ACHN (cell line): ENCODE data around the gene WNT3.
A peak's percentile ranks its signal among the peaks of the same experiment; 100 is the strongest.

Experiments used
- DNase-seq: peaks from one replicate; pipeline ENCODE4 v3.0.0-alpha.2; 2015
- in situ Hi-C: cut with HindIII; loops from 2 replicates; pipeline ENCODE4 v1.10.0; 2017; ENCODE audit warnings: low sequenced_read_pairs, low pct_ligation_motif_present, low pct_unique_long_range_greater_than_20kb

Gene WNT3, protein sequence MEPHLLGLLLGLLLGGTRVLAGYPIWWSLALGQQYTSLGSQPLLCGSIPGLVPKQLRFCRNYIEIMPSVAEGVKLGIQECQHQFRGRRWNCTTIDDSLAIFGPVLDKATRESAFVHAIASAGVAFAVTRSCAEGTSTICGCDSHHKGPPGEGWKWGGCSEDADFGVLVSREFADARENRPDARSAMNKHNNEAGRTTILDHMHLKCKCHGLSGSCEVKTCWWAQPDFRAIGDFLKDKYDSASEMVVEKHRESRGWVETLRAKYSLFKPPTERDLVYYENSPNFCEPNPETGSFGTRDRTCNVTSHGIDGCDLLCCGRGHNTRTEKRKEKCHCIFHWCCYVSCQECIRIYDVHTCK

DNA sequence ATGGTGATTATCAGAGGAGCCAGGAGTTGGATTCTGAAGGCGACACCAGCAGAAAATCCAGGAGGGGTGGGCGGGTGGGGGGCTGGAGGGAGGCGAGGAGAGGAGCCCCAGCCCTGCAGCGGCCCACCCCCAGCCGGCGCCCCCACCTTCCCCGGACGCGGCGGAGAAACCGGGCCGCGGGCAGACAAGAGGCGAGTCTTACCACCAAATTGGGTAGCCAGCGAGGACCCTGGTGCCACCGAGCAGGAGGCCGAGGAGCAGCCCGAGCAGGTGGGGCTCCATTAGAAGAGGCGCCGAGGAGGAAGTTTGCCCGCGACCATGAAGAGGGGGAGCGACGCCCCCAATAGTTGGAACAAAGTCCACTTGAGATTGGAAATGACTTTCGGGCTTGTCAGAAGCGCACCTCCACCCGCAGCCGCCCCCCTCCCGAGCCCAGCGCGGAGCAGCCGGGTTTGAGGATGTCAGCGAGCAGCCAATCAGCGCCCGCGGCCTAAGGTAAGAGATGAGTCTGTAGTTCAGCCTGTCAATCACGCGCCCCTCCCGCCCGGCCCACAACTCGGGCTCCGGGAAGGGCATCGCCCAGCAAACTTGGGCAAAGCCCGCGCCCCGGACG, at the start of gene WNT3:
WNT3 (minus strand) TSS at position 377 of the 613 bp plus-strand sequence; CDS start at position 282, 95 bp downstream.
- in situ Hi-C loops: no loop called here
- DNase-seq: peak; percentile 28

DNA sequence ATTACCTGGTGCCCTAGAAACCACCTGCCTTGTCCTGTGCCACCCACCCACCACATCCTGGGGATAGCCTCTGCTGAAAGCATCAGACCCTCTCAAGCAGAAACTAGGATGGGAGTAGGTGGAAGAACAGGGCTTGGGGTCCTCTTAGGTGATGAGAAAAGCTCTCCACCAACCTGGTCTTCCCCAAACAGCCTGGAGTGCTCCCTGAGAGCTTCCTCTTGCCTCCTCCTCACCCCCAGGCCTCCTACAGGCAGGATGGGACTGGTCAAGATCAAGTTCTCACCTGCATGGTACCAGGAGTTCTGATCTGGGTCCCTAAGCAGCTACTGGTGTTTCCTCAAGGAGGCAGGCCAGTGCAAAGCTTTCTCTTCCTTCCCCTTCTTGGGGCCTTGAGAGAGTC, 48.3 kb upstream of the WNT3 start:
- DNase-seq: no peak
- in situ Hi-C loops: no loop called here

DNA sequence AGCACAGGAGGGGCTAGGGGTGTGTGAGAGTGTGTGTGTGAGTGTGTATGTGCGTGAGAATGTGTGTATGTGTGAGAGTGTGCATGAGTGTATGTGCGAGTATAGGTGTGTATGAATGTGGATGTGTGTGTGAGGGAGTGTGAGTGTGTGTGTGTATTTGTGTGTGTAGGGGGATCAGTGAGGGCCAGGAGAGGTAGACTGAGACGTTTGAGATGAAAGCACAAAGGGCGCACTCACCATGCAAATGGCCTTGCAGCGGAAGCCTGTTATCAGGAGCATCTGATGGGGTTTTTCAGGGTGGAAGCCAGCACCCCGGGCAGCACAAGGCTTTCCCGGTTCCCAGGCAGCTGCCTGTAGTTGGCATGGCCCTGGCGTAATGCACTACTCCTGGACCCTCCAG, 47.8 kb upstream of the WNT3 start:
- DNase-seq: no peak
- in situ Hi-C loops: no loop called here

DNA sequence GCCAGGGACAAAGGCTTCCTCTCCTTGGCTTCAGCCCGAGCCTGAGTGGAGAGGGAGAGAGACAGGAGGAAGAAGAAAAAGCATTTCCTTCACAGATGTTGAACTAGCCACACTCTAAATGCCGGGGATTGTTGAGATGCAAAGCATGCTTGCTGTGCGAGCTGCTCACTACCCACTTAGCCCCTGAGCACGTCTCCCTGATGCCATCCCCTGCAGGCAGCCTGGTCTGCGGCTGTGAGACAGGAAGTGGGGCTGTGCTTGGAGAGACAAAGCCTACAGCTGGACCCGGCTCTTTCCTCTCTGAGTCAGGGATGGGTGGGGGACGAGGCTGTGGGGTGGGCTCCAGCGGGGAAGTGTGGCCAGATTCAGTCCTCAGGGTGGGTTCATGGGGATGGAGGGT, 46.6 kb upstream of the WNT3 start:
- in situ Hi-C loops: no loop called here
- no peak for DNase-seq

DNA sequence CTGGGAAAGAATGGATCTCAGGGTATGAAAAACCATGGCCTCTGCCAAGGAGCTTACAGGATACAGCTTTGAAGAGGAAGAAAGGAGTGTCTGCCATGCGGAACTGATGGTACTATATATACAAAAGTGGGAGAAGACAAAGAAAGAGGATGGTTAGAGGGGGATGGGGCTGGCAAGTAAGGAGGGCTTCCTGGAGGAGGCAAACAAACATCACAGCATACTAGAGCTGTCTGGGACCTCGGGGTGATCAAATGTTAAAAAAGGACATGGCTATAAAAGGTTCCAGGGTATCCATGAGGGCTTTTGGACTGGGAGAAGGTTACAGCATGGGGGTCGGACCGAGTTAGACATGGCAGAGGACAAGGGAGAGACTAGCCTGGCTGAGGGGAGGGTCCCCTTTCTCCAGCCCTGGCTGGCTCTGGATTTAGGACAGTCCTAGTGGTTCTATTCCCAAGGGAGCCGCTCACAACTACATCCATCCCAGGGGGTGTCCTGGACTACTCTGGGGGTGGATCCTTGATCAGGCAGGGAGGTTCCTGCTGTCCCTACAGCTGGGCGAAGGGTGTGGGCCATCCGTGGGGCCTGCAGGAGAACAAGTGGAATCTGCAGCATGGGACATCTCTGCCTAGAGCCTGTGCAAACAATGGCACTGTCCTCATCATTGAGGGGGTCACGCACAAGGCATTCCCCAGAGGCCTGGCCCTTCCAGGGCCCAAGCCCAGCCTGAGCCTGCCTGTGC, 45.1 kb upstream of the WNT3 start:
- no peak for DNase-seq
- in situ Hi-C loops: no loop called here

DNA sequence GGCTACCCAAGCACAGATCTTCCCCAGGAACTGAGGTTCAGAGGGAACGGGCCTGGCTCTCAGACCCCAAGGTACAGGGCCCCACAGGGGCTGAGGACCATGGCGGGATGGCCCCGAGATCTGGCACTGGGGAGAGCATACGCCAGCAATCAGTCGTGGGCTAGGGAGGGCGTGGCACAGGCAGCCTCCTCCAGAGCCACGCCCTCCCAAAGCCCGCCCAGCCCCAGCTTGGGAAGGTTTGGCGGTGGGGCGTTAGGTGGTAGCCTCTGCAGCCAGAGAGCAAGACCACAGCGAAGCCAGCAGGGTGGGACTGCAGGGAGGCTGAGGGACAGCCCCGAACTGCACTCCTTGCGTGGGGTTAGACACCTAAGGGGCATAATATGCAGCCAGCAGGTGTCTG, 44.5 kb upstream of the WNT3 start:
- in situ Hi-C loops: no loop called here
- no peak for DNase-seq

DNA sequence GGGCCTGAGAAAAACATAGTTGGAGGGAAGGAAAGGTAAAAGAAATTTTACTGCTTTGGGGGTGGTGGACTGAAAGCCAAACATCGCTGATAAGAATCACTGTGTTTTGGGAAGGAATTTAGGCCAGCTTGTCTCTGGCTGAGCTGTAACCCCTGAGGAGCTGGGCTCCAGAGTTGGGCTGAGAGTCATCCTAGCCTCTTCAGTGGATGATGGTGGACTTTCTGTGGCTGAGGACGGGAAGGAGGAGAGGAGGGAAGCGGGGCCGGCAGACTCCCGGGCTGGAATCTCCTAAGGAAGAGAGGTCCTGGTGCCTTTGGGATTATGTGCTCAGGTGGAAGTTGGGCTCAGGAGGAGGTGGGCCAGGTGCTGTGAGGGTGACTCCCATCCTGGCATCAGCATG, 41.5 kb upstream of the WNT3 start:
- in situ Hi-C loops: no loop called here
- DNase-seq: no peak

DNA sequence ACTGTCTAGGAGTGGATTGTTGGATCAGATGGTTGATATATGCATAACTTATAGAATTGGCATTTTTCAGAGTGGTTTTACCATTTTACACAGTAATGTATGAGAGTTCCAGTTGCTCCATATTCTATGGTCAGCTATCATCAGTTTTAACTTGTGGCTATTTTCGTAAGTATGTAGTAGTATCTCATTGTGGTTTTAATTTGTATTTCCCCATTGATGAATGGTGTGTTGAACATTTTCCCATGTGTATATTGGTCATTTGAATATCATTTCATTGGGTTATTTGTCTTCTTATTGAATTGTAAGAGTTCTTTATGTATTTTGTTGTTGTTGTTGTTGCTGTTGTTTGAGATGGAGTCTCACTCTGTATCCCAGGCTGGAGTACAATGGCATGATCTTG, 39.1 kb upstream of the WNT3 start:
- DNase-seq: no peak
- in situ Hi-C loops: no loop called here

DNA sequence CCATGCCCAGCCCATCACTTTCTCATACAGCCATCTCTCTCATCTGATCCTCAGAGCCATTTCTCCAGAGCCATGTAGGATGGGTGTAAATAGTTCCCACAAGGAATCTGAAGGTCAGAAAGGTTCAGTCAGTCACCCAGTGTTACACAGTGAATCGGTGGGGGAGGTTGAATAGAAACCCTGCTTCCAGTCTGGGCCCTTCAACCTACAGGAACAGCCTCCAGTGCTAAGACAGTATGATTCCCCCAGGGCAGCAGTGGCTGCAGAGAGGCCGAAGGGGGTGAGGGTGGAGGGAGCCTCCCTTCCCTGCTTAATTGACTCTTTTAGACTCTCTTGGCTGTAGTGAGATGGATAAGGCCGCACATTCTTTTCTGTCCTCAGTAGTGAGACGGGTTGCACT, 36.5 kb upstream of the WNT3 start:
- no peak for DNase-seq
- in situ Hi-C loops: no loop called here

DNA sequence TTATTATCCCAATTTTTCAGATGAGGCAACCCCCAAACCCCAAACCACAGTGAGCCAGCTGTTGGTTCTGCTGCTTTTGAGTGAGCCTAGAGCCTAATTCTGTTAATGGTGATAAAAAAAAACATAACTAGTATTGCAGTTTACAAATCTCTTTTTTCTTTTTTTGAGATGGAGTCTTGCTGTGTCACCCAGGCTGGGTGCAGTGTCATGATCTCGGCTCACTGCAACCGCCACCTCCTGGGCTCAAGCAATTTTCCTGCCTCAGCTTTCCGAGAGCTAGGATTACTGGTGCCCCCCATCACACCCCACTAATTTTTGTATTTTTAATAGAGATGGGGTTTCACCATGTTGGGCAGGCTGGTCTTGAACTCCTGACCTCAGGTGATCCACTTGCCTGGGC, 36.0 kb upstream of the WNT3 start:
- no peak for DNase-seq
- in situ Hi-C loops: no loop called here

DNA sequence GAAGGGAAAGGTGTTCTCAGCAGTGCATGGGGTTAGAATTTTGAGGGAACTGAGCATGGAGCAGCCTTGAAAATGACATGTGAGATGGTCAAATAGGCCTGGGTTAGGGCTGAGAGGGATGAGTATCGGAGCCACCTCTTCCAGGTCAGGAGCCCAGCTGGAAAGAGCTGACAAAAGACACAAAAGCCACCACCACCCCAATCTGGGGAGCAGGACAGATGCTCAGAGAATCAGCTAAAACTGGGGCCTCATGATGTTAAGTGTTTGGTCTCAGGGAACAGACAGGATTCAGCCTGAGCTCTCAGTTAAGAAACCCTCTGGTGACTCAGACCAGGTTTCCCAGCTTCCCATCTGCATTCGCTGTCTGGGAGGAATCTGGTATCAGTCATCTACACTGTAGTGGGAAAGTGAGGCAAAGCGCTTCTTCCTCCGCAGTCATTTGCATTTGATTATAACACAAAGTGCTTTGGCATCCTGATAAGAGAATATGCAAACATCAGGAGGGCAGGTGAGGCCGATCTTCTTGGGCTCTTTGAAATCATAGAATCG, 35.5 kb upstream of the WNT3 start:
- in situ Hi-C loops: no loop called here

DNA sequence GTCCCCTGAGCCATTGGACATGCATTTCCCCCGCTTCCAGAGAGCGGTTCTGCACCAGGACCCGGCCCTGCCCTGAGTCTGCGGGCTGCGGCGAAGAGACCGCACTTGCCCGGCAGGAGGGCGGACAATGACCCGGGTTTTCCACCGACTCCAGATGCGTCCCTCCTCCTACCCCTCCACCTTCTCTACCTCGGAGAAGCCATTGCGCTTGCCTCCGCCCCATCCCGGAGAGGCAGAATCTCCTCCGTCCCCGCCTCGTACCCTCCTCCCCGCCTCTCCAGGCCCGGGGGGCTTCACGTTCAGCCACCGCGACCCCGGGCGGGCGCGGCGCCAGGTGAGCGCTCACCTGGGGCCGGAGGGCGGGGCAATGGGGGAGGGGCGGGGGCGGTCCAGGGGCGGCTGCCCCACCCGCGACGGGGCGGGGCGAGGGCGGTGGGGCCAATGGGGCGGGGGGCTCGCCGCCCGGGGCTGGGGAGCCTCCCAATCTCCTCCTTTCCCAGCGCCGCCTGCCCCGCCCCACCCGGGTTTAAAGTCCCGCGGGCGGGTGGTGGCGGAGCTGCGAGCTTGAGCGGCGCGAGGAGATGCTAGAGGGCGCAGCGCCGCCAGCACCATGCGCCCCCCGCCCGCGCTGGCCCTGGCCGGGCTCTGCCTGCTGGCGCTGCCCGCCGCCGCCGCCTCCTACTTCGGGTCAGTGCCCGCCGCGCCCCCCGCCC, 32.7 kb upstream of the WNT3 start, which contains the start of gene WNT9B:
WNT9B (plus strand) TSS at position 555 of the 713 bp plus-strand sequence; CDS start at position 611, 56 bp downstream.
- DNase-seq: no peak
- in situ Hi-C loops: no loop called here

More for the DNA sequence above, 35.5 kb upstream of the WNT3 start:
- DNase-seq: no peak

DNA sequence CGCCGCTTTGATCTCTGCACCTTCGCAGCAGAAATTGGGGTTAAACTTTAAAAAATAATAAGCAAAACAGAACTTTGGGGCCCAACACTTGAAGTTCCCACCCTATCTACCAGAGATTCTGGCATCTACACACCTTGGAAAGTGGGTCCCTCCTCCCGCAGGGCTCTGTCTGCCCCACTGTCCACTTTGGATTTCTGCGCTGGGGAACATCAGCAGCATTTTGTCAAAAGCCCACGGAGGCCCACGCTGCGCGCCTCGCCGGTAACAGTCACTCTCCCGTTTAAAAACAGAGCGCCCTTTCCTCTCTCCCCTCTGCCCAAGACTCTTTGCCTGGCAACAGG, 32.2 kb upstream of the WNT3 start:
- DNase-seq: no peak
- in situ Hi-C loops: no loop called here

DNA sequence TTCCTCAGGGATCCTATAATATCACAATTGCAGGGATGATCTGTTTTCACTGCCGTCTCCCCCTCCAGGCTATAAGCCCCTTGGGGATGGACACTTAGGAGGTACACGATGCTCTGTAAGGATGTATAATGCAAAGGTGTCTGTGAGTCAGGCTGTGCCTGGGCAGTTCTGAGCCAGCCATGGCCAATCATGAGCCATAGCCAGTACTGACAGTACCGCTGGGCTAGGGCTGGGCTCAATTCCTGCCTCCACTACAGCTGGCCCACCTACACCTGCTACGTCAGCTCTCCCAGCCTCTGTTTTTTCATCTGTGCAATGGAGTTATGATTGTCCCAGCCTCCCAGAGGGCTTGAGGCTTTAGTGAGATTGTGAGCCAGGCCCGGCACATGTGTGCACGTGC, 30.0 kb upstream of the WNT3 start:
- in situ Hi-C loops: no loop called here
- no peak for DNase-seq

DNA sequence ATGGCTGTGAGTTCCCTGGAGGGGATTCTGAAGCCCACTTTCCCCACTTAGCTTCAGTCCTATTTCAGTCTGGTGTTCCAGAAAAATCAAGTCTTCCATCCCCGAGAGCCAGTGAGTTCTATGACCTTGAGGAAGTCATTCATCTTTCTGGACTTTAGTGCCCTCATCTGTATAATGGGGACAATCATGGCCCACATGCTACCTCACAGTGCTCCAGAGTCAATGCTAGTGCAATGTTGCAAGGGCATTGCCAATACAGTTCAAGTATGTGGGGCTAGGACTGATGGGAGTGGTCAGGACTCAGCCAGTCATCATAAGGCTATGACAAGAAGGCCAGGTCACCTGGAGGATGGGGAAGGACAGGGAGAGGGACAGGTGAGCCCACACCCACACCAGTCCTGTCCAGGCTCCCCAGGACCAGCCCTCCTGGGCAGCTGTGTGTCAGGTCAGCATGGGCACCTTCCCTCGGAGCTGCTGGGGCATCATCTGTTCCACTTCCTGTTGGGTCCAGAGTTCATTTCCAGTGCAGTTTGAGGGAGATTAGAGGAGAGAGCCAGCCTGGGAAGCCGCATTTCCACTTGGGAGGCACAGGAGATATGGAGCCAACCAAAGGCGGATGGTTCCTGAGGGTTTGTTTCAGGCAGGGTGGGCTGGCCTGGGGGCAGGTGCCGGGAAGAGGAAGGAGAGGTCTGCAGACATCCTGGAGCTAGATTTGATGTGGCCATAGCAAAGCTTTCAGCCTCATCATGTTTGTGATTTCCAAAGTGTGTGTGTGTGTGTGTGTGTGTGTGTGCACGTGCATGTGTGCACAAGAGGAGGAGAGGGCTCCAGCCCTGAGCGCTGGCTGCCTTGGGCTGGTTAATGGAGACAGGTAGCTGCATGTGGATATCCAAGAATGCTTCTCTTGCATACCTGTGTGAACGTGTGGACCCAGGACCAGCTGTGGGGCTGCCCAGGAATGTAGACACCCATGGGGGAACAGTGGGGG, 29.0 kb upstream of the WNT3 start:
- DNase-seq: no peak
- in situ Hi-C loops: no loop called here

DNA sequence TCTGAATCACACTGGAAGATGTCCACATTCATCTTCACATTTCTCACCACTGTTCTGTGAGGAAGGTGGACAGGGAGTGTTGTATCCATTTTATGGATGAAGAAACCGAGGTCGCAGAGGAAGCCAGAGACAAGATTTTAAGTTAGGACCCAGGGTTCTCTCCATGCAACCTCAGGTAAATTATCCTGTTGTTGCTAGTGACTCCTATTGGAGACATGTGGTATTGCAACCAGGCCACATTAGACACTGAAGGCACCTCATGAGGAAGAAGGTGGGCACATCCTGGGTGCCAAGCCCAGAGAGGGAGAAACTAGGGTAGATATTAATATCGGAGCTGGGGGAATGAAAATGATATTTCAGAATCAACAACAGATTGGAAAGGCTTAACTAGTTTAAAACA, 24.3 kb upstream of the WNT3 start:
- in situ Hi-C loops: no loop called here
- DNase-seq: peak; percentile 34

DNA sequence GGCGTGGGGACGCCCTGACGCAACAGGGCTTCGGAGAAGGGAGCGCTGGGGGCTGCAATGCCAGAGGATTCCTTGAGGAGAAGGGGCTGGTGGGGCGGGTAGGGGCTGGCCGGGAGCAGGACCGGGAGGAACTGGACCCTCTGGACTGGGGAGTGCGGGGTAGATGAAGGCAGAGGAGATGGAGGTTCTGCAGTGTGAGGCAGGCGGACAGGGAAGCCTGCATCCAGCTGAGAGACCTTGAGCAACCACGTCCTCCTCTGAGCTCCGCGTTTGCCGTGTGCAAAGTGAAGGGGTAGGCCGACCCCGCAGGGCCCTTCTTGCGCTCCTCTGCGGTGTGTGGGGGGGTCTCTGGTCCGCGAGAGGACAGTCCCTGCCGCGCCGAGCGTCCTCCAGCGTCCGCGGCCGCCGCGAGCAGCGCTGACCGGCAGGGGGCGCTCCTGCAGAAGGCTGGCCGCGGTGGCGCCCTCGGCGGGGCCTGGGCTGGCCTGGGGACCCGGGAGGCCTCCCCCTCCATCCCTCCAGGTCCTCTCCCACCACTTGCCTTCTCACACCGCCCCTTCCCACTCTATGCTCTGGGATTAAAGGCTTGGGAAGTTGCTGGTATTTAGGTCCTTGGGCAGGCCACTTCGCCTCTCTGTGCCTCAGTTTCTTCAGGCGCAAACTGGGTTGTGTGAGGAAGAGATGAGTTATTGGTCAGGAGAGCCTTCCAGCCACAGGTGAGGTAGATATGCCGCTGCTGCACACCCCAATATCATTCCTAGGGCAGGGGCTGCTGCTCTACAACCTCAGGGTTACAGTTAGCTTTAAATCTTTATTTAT, 23.3 kb upstream of the WNT3 start:
- in situ Hi-C loops: no loop called here
- DNase-seq: no peak
